HG03575 (cell line): Measurements from ENCODE around the gene PLA2G3.
"Not testable (repeated sequence)": the region's sequence is repeated elsewhere in the genome, so short reads cannot be mapped to it uniquely, and the experiment has no call there.

Experiments
- ATAC-seq: cut with Tn5 transposase; IDR thresholded peaks from one replicate; pipeline ENCODE4 v1.9.1; 2021; ENCODE audit not compliant: unreplicated experiment, insufficient number of reproducible peaks, low FRiP score; ENCODE audit errors: extremely low read depth

Gene PLA2G3, protein sequence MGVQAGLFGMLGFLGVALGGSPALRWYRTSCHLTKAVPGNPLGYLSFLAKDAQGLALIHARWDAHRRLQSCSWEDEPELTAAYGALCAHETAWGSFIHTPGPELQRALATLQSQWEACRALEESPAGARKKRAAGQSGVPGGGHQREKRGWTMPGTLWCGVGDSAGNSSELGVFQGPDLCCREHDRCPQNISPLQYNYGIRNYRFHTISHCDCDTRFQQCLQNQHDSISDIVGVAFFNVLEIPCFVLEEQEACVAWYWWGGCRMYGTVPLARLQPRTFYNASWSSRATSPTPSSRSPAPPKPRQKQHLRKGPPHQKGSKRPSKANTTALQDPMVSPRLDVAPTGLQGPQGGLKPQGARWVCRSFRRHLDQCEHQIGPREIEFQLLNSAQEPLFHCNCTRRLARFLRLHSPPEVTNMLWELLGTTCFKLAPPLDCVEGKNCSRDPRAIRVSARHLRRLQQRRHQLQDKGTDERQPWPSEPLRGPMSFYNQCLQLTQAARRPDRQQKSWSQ

DNA sequence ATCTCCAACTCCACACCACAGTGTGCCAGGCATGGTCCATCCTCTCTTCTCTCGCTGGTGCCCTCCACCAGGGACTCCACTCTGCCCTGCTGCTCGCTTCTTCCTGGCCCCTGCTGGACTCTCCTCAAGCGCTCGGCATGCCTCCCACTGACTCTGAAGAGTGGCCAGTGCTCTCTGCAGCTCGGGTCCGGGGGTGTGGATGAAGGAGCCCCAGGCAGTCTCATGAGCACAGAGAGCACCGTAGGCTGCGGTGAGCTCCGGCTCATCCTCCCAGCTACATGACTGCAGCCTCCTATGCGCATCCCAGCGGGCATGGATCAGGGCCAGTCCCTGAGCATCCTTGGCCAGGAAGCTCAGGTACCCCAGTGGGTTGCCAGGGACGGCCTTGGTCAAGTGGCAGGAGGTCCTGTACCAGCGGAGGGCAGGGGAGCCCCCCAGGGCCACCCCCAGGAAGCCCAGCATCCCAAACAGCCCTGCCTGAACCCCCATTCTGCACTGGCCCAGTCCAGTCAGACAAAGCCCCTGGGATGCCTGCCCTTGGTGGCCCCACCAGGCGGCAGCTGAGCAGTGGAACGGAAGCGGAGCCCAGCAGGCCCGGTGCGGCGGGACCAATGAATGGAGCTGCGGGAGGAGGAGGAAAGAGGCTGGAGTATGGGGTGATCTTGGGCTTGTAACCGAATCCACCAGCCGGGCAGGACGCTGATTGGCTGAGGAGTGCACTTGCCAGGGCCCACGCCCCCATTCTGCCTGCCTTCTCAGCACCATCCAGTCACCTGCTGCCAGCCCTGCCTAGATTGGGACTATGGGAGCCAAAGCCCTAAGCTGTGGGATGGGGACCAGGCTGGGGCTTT is at the start of gene PLA2G3:
Gene PLA2G3 (minus strand): TSS at position 643 of the 851 bp plus-strand sequence. CDS start 154 bp downstream, at position 489.
- ATAC-seq, result no peak

DNA sequence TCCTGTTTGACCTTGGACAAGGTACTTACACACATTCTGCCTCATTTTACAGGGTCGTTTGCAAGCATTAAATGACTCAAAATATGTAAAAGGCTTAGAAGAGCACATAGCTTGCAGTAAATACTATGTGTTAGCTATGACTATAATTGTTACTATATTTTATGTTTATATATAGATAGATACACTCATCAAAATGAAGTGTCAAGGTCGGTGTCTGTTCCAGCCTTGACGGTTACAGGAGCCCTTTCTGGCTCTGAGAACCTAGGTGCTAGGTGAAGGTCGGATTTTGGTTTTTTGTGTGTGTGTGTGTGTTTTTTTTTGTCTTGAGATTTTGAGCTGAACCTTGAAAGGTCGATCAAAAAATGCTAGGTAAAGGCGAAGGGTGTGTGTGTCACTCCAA is 47.3 kb upstream of the PLA2G3 start:
- no peak for ATAC-seq

DNA sequence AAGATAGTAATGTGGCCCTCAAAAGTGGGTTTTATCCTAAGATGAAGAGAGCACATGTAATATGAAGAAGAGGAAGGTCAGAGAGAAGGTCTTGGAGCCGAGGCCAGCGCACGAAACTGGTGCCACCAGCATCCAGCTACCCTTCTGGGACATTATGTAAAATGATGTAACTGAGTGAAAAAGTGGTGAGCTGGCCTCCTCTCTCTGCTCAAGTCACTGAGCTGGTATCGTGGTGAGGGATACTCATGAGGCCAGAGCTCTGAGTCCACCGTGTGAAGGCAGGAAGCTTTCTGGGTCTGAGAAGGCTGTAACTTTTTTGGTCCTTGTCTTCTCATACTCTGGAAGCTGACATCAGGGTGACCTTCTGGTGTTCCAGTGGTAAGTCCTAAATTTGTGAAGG is 44.7 kb upstream of the PLA2G3 start:
- no peak for ATAC-seq

DNA sequence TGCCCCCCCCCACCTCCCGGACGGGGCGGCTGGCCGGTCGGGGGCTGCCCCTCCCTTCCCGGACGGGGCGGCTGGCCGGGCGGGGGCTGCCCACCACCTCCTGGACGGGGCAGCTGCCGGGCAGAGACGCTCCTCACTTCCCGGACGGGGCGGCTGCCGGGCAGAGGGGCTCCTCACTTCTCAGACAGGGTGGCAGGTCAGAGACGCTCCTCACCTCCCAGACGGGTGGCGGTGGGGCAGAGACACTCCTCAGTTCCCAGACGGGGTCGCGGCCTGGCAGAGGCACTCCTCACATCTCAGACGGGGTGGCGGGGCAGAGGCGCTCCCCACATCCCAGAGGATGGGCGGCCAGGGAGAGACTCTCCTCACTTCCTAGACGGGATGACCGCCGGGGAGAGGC is 43.7 kb upstream of the PLA2G3 start:
- no peak for ATAC-seq

DNA sequence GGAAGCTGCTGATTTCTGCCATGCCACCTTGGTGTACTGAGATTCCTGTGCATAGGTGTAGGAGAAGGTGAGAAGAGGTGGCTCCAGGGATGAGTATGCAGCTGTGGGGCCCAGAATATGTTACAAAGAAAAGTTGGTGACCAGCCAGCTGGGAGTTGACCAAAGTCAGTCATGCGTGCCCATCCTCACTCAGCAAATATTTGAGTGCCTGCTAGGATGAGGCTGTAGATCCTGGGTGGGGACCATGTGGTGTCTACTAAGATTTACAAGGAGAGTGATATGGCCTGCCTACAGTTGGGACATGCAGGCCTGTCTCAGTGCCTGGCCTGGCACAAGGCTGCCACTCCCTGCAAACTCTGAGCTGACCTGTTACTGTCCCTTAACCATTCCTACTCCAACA is 39.0 kb upstream of the PLA2G3 start:
- no peak for ATAC-seq

DNA sequence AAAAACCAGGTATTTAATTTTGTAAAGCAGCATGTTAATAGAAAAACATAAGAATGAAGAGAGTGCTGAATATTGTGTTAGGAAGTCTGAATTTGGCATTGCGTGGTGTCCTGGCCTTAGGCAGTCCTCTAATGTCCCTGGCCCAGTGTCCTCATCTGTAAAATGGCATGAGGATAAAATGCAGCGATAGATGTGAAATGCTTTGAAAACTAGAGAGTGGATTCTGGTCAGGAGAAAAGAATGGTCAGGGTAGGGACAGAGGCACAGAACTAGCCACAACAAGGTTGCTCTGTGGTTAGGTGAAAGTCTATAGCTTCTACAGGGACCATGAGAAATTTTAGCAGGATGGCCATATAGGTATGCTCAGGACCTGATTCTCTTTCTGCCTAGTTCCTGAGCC is 38.6 kb upstream of the PLA2G3 start:
- no peak for ATAC-seq

DNA sequence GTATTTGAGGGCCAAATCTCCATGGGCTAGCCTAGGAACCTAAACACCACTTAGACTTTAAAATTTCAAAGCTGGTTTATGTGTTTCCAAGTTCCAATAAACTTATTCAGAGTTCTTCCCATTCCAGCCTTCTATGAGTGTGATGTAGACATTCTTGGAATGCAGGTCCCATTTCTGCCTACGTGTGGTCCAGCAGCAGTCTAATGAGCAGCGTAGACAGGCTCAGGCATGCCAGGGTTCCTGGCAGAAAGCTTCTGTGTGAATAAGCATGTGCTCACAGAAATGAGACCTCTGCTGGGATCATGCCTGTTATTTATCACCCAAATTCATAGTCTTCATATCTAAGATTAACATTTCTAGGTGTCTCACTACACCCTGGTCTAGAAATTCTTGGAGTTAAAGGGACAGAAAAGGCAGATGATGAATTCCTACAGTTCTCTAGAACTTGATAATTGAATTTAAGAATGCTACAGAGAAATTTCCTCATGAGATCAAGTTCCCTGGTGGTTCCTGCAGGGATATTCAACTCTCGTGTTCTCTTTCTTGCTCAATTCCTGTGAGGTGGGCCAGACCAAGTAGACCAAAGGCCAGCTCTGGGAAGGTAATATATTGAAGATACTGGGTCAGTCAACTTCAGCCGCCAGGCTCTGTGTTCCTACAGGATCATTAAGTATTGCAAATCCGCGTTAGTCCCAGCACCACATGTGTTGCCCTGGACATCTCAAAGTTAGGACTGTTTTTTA is 37.3 kb upstream of the PLA2G3 start:
- no peak for ATAC-seq

DNA sequence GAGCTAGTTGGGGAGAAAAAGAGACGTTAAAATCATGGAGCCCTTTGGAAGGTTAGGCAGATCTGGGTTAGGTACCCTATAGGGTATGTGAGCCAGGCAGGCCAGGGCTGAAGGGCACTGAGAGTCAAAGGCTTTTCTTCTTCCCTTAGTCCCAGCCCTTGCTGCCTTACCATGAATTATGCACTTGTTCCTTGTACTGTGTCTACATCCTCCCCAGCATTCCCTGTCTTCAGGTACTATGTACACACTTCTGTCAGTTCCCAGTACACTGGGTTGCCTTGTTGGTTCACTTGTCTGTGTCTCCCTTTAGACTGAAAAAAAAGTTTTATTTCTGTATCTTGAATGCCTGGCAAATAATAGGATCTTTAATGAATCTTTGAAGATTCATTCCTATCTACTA is 36.6 kb upstream of the PLA2G3 start:
- ATAC-seq, result no peak

DNA sequence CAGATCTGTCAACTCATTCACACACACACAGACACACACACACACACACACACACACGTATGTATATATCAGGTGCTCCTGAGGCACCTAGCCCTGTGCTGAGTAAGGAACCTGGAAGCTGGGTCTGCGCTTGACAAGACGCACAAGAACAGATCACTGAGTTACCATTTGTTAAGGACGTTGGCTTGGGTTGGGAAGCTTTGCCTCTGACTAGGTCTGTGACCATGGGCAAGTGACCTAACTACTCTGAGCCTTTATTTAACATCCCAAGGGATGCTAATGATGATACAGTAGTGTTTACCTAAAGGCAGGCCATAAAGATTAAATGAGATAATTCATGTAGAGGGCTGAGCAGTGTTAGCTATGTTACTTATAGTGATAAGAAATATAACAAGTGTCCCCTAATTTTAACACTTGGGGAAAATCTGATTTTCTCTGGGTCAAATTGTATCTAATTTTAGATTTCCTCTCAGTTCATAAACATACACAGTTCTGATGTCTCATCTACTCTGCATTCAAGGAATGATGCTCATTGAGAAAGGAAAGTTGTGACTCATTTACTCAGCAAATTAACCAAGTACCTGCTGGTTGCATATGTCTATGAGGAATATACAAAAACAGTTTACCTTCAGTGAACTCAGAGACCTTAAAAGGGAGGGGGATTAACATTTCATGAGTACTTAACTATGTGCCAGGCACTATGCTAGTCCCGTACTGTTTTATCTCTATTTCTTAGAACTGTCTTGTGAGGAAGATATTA is 33.3 kb upstream of the PLA2G3 start:
- ATAC-seq, result no peak

DNA sequence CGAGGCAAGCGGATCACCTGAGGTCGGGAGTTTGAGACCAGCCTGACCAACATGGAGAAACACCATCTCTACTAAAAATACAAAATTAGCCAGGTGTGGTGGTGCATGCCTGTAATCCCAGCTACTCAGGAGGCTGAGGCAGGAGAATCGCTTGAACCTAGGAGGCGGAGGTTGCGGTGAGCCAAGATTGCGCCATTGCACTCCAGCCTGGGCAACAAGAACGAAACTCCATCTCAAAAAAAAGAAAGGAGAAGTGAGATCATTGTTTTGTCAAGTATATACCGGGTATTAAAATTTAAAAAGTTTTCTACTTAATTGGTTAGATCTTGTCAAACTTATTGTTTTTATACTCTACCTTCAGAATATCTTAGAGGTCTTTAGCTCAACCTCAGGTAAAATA is 31.4 kb upstream of the PLA2G3 start:
- ATAC-seq, result not testable (repeated sequence)

DNA sequence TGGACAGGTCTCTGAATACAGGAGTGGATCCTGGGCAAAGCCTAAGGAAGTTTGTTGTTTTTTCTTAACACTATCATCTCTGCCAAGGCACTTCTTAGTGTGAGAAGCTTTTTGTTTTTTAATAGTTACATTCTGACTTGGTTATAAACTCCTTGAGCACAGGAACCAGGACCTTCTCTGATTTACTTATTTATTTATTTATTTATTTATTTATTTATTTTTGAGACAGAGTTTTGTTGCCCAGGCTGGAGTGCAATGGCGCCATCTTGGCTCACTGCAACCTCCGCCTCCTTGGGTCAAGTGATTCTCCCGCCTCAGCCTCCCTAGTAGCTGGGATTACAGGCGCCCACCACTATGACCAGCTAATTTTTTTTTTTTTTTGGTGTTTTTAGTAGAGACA is 30.7 kb upstream of the PLA2G3 start:
- ATAC-seq, result no peak

DNA sequence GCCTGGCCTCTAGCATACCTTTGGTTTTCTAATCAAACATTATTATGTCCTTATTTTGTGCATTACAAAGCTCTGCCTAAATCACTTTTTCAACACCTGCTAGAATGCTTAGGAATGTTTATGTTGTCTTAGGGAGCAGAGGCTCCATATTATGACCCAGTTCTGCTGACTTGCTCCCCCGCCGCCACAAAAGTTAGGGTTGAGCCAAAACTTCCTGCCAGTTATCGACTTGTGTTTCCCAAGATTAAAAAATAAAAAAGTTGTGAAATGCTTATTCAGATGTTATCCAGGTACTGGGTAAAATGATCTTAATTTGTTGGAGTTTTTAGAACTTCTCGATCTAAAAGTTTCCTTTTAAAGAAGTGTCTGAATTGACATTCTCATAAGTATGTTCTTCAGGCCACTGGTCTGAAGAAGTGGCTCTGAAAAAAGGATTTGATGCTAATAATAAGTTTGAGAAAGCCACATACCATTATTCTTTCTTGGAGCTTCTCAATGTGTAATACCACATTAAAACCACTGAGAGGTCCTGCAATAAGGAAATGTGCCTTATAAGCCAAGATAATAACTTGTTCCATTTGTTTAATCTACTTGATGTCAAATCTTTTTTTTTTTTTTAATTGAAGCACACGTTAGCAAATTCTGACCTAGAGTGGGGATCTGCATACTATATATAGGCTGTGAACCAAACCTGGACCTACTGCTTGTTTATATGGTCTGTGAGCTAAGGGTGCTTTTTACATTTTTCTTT is 21.9 kb upstream of the PLA2G3 start:
- no peak for ATAC-seq

DNA sequence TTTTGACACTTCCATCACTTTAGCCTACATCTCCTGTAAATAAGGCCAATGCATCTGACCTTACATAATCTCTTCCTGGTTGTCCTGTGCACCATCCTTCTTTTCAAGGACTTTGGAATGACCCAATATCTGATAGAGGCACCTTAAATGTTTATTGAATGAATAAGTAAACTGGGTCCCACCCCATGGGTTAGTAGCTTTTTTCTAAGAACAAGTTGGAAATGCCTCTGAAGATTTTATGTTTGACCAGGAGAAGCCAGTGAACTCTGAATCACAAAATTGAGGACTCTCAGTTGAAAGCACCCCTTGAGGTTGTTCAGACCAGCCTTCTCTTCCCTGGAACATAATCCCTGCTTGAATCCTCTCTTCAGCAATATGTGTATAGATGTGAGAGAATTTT is 21.1 kb upstream of the PLA2G3 start:
- no peak for ATAC-seq

DNA sequence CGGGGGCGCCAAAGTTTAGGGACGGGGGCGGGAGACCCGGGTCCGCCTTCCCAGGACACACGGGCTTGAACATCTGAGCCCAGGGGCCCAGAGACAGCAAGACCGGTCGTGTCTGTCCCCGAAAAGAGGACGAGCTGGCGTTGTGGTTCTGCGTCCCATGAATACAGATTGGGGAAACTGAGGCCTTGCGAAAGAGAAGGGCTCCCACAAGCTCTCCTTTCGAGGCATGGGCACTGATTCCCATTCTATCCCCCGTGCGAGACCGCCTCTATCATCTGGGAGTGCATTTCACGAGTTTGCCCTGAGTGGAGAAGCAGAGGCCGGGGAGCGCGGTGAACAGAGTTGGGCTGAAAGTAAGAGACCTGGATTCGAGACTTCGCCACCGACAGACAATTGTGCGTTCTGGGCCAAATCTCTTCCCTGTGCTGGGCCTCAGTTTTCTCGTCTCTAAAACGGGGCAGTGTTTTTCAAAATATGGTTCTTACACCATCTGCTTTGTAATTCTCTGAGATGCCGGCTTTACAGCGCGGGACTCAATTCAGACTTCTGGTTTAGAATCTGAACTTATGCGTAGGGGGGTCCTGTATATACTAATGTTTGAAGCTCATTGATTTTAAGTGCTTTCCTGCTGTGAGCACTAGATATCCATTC is 20.1 kb upstream of the PLA2G3 start:
- no peak for ATAC-seq

DNA sequence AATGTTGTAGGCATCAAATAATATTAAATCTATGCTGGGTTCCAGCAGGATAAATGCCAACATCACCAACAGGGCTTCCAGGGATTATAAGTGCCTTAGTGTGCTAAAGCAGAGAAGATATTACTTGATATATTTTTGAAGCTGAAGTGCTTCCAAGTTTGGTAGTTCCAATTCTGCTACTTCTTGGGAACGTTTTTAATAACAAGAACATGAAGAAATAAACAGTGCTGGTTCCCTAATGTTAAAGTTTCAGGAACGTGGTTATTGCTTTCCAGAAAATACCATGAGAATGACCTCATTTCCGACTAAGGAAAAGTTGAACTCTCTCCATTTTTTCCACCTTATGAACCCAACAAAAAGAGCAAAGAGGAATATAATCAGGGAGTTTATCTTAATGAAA is 15.1 kb upstream of the PLA2G3 start:
- no peak for ATAC-seq

DNA sequence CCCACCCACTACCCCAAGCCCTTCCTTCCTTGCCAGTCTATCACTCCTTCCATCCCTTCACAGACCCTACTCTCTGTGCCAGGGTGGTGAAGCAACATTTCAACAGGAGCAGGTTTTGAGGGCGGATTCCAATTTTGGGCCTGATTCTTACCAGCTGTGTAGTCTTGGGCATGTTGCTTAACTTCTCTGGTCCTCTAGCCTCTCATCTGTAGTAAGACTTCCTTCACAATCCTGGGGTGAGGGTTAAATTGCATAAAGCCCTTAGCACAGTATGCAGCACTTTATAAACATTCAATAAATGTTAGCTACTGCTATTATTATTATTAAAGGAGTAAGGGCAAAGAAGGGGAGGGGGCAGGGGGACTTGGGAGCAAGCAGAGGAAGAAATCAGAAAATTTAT is 14.7 kb upstream of the PLA2G3 start:
- no peak for ATAC-seq

DNA sequence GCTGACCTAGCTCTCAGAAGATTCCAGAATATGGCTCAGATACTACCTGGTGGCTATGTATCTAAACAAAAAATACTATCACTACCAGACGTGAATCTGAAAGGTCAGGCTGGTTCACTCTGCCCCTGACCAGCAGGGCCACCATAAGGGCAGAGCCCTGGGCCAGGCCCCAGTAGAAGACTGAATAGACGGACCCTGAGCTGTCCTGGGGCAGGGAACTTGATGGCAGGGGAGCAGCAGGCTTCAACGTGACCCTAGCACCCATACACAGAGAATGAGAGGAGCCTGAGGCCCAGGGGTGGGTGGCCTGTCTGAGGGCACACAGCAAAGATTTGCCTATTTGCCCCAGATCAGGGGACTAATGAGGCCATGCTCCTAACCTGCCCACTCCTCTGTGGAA is 13.0 kb upstream of the PLA2G3 start:
- no peak for ATAC-seq

DNA sequence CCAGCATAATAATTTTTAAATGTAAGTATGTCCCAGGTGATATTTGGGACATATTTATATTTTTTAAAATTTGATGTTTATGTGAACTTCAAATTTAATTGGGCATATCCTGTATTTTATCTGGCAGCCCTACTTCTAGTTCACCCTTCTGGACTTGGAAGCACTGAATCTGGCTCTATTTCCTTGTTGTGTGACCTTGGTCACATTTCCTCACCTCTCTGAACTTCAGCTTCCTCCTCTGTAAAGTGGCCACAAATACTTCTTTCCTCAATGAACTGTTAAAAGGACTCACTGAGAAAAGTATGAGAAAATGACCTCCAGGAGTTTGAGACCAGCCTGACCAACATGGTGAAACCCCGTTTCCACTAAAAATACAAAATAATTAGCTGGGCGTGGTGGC is 11.6 kb upstream of the PLA2G3 start:
- no peak for ATAC-seq
